GM12875 (cell line): ENCODE data around the gene TTC39C.
"Not testable (repeated sequence)": the region's sequence is repeated elsewhere in the genome, so short reads cannot be mapped to it uniquely, and the experiment has no call there.

Experiments
- H3K4me3 ChIP-seq: one replicate; pipeline ENCODE4 v1.5.1; 2011; ENCODE audit warnings: low read depth, low read length, control low read depth
- CTCF ChIP-seq: IDR thresholded peaks from 2 replicates; pipeline ENCODE4 v1.5.1; 2011; ENCODE audit warnings: low read depth, mild to moderate bottlenecking, control low read depth, inconsistent platforms, low read length, moderate library complexity, borderline replicate concordance; ENCODE audit not compliant: insufficient read depth

TTC39C gene

DNA sequence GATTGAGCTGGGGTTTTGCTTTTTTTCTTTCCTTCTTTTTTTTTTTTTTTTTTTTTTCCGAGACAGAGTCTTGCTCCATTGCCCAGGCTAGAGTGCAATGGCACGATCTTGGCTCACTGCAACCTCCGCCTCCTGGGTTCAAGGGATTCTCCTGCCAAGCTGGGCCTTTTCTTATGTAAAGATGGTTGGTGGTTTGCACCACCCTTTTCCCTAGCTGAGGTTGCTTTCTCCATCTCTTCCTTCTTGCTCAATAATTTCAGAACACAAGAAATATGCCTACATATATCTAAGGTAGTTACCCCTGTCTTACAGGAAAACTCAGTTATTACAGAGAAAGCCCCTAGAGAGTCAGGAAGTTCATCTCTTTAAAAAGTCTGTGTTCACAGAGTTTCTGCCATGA lies 7.0 kb downstream of the TTC39C start:
- TF ChIP-seq CTCF: no peak
- no peak overlapping the region for H3K4me3 ChIP-seq

GRCh38 chr18:24022161-24022560 lies 7.6 kb downstream of the TTC39C start:
- H3K4me3 ChIP-seq: no peak overlapping the region
- TF ChIP-seq CTCF: no peak

GRCh38 chr18:24023185-24023814 lies 8.7 kb downstream of the TTC39C start:
- no peak overlapping the region for H3K4me3 ChIP-seq

DNA sequence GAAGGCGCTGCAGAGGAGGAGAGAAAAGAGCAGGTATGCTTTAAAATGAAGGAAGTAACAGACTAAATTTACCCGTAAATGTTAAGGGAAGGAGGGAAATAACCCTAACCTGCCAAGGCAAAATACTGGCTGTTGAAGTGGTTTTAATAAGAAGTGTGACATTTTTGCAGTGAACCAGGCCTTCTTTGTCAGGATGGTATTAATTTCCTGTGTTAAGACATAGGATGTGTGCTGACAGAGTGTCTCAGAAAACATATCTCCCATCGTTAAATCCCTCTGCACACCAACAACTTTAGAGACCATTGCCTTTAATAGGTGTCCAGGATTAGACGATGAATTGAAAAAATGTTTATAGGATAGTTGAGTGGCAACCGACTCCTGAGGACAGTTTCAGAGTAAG lies 9.9 kb downstream of the TTC39C start:
- TF ChIP-seq CTCF: no peak
- no peak overlapping the region for H3K4me3 ChIP-seq

More at GRCh38 chr18:24023185-24023814, 8.7 kb downstream of the TTC39C start:
- 0 out of 2 replicates have a peak, but pooled peaks have one; percentile 17 for TF ChIP-seq CTCF

- no peak overlapping the region for H3K4me3 ChIP-seq
- no peak for TF ChIP-seq CTCF
Observed at GRCh38 chr18:24026457-24026856, 11.9 kb downstream of the TTC39C start.

GRCh38 chr18:24027156-24027827 lies 12.7 kb downstream of the TTC39C start:
- no peak overlapping the region for H3K4me3 ChIP-seq
- no peak for TF ChIP-seq CTCF

DNA sequence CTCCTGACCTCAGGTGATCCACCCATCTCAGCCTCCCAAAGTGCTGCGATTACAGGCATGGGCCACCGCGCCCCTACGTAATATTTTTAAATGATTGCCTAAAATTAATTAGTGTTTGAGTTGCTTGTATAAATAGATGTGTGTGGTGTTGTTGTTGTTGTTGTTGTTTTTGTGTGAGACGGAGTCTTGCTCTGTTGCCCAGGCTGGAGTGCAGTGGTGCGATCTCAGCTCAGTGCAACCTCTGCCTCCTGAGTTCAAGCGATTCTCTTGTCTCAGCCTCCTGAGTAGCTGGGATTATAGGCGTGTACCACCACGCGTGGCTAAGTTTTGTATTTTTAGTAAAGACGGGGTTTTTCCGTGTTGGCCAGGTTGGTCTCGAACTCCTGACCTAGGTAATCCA lies 14.4 kb downstream of the TTC39C start:
- not testable (repeated sequence) for H3K4me3 ChIP-seq

GRCh38 chr18:24031318-24031717 lies 16.8 kb downstream of the TTC39C start:
- no peak for TF ChIP-seq CTCF
- H3K4me3 ChIP-seq: no peak overlapping the region
